RWPE2 (cell line): ENCODE results near the gene TBR1.

Experiments
- ATAC-seq: fragments of 200-7000 bp; cut with Tn5 transposase; 3 replicates; pipeline ENCODE4 v1.9.1; 2021; ENCODE audit warnings: low read depth
- DNase-seq: peaks from one replicate; pipeline ENCODE4 v3.0.0-alpha.2; 2020; ENCODE audit warnings: low spot score
- H3K27ac ChIP-seq: fragments of 450-650 bp; 2 replicates; pipeline ENCODE4 v1.5.1; 2017; ENCODE audit warnings: mild to moderate bottlenecking; ENCODE audit not compliant: poor library complexity, severe bottlenecking
- H3K27me3 ChIP-seq: fragments of 250-450 bp; sonication (Bioruptor Pico); 2 replicates; pipeline ENCODE4 v1.5.1; 2021; ENCODE audit warnings: mild to moderate bottlenecking, moderate library complexity; ENCODE audit not compliant: insufficient read depth, poor library complexity, severe bottlenecking
- H3K36me3 ChIP-seq: fragments of 250-450 bp; sonication (Bioruptor Pico); 2 replicates; pipeline ENCODE4 v1.5.1; 2020; ENCODE audit warnings: low read depth, mild to moderate bottlenecking, moderate library complexity
- H3K4me1 ChIP-seq: fragments of 250-450 bp; sonication (Bioruptor Pico); 2 replicates; pipeline ENCODE4 v1.5.1; 2021; ENCODE audit warnings: mild to moderate bottlenecking, moderate library complexity; ENCODE audit not compliant: insufficient read depth, poor library complexity, severe bottlenecking
- H3K4me3 ChIP-seq: fragments of 250-450 bp; sonication (Bioruptor Pico); 2 replicates; pipeline ENCODE4 v1.5.1; 2021; ENCODE audit warnings: mild to moderate bottlenecking, moderate library complexity; ENCODE audit not compliant: severe bottlenecking
- H3K9me3 ChIP-seq: fragments of 250-450 bp; sonication (Bioruptor Pico); 2 replicates; pipeline ENCODE4 v1.5.1; 2021; ENCODE audit warnings: mild to moderate bottlenecking, moderate library complexity; ENCODE audit not compliant: severe bottlenecking
- CTCF ChIP-seq: fragments of 450-650 bp; IDR thresholded peaks from one replicate; pipeline ENCODE4 v1.5.1; 2017; ENCODE audit warnings: mild to moderate bottlenecking, moderate library complexity; ENCODE audit not compliant: poor library complexity, severe bottlenecking

TBR1 gene

GRCh38 chr2:161424891-161425727 is 9.0 kb downstream of the TBR1 start:
- ATAC-seq: no peak
- DNase-seq: no peak
- H3K4me3 ChIP-seq: no peak overlapping the region
- H3K27me3 ChIP-seq: peaks cover 99% of the 10 kb centered on the region
- H3K9me3 ChIP-seq: no peaks in the 10 kb centered on the region
- H3K36me3 ChIP-seq: no peaks in the 10 kb centered on the region
- no peak for TF ChIP-seq CTCF
- H3K27ac ChIP-seq: no peak overlapping the region
- no peaks in the 10 kb centered on the region for H3K4me1 ChIP-seq

- Histone ChIP-seq H3K9me3 (no peaks in the 10 kb centered on the region), H3K36me3 (no peaks in the 10 kb centered on the region), H3K4me1 (no peaks in the 10 kb centered on the region), H3K4me3 (no peak overlapping the region), H3K27me3 (peaks cover 99% of the 10 kb centered on the region), H3K27ac (no peak overlapping the region)
- ATAC-seq (no peak), DNase-seq (no peak)
- no peak for TF ChIP-seq CTCF
These were observed 9.8 kb downstream of the TBR1 start for GRCh38 chr2:161425728-161426454.

- no peak for ATAC-seq
- no peak overlapping the region for H3K4me3 ChIP-seq
- DNase-seq: no peak
- no peaks in the 10 kb centered on the region for H3K36me3 ChIP-seq
- H3K27me3 ChIP-seq: peaks cover 99% of the 10 kb centered on the region
- no peaks in the 10 kb centered on the region for H3K9me3 ChIP-seq
- H3K4me1 ChIP-seq: no peaks in the 10 kb centered on the region
- TF ChIP-seq CTCF: peak; percentile 42
- no peak overlapping the region for H3K27ac ChIP-seq
These were observed 10.4 kb downstream of the TBR1 start for GRCh38 chr2:161426455-161426921.

- Histone ChIP-seq H3K27ac (no peak overlapping the region), H3K27me3 (peaks cover 99% of the 10 kb centered on the region), H3K4me1 (no peaks in the 10 kb centered on the region), H3K4me3 (no peak overlapping the region), H3K9me3 (no peaks in the 10 kb centered on the region), H3K36me3 (no peaks in the 10 kb centered on the region)
- ATAC-seq (no peak), DNase-seq (no peak)
- TF ChIP-seq CTCF: no peak
These were observed 11.0 kb downstream of the TBR1 start for GRCh38 chr2:161426922-161427663.
